Transverse colon (tissue), 4 donors: ENCODE results near the gene KBTBD3.
"Not testable (repeated sequence)": the region's sequence is repeated elsewhere in the genome, so short reads cannot be mapped to it uniquely, and the experiment has no call there.

ENCODE experiments used
- CTCF ChIP-seq, 5 experiments: fragments of 200-600 bp in 3 of 5; fragments of 450-650 bp in 2 of 5; sonication (generic) in 3 of 5; IDR thresholded peaks; 1 replicate in 2 of 5; 2 replicates in 3 of 5; pipeline ENCODE4 v1.5.1; 2016 to 2017; ENCODE audit warnings: antibody characterized with exemption in 5 of 5, inconsistent platforms in 3 of 5, mild to moderate bottlenecking in 2 of 5, moderate library complexity in 1 of 5
- EP300 ChIP-seq: sonication (generic); formaldehyde crosslinking; IDR thresholded peaks from one replicate; pipeline ENCODE4 v1.6.1; 2017; ENCODE audit warnings: antibody characterized with exemption, low read depth
- POLR2A ChIP-seq: fragments of 450-650 bp; IDR thresholded peaks from one replicate; pipeline ENCODE4 v1.6.1; 2016; ENCODE audit warnings: antibody characterized with exemption, mild to moderate bottlenecking, moderate library complexity
- POLR2AphosphoS5 ChIP-seq, 3 donors: sonication (generic); formaldehyde crosslinking; IDR thresholded peaks; one replicate each; pipeline ENCODE4 v1.6.1; 2016; ENCODE audit warnings: antibody characterized with exemption in 3 of 3

- TF ChIP-seq CTCF (IDR thresholded peaks at IDR 0.05); POLR2AphosphoS5 (IDR thresholded peaks at IDR 0.05); POLR2A; EP300: not testable (repeated sequence)
These were observed 18.8 kb downstream of the KBTBD3 start for GRCh38 chr11:106058377-106058776.
